H1 (cell line): Measurements from ENCODE around the gene LRPAP1. TPM values are rescaled to one million over a fixed set of nuclear protein-coding genes. Genes with fewer than 3 reads are reported as not detected.
"Not testable (repeated sequence)": the region's sequence is repeated elsewhere in the genome, so short reads cannot be mapped to it uniquely, and the experiment has no call there.

ENCODE experiments used
- CTCF ChIA-PET: fragments of 300-600 bp; sonication (Branson Sonifier 250); formaldehyde crosslinking; loops from one replicate; lab custom pipeline; 2021; ENCODE audit not compliant: partially characterized antibody; lab: Charles Lee
- POLR2A ChIA-PET: fragments of 300-600 bp; sonication (Branson Sonifier 250); formaldehyde crosslinking; loops from one replicate; lab custom pipeline; 2021; ENCODE audit warnings: inconsistent platforms; ENCODE audit not compliant: partially characterized antibody; lab: Charles Lee
- DNase-seq, 2 experiments: peaks; one replicate each; pipeline versions ENCODE4 v3.0.0 to v3.0.0-alpha.2; 2010 to 2022; ENCODE audit warnings: low spot score in 2 of 2, low read depth in 1 of 2, mixed read lengths in 1 of 2
- FAIRE-seq: peaks from 2 replicates; lab custom pipeline; 2011; peaks lifted over from hg19 to GRCh38; lab: Jason Lieb, UNC
- H2AFZ ChIP-seq: 2 replicates; pipeline ENCODE4 v1.8.1; 2012; ENCODE audit warnings: low read length, inconsistent platforms
- H2AK5ac ChIP-seq: 2 replicates; pipeline ENCODE4 v1.6.1; 2013; ENCODE audit warnings: low read depth, low read length
- H2BK120ac ChIP-seq: replicated peaks from 2 replicates; pipeline ENCODE3; 2013; ENCODE audit warnings: low read depth, low read length, inconsistent platforms
- H2BK12ac ChIP-seq: 2 replicates; pipeline ENCODE4 v1.6.1; 2013; ENCODE audit warnings: low read depth, low read length
- H2BK15ac ChIP-seq: 2 replicates; pipeline ENCODE4 v1.6.1; 2013; ENCODE audit warnings: low read length
- H2BK20ac ChIP-seq: 2 replicates; pipeline ENCODE4 v1.6.1; 2013; ENCODE audit warnings: low read length
- H2BK5ac ChIP-seq: 2 replicates; pipeline ENCODE4 v1.6.1; 2013; ENCODE audit warnings: low read depth, low read length
- H3K14ac ChIP-seq: 2 replicates; pipeline ENCODE4 v1.6.1; 2013; ENCODE audit warnings: inconsistent platforms; ENCODE audit not compliant: insufficient read length
- H3K18ac ChIP-seq: 2 replicates; pipeline ENCODE4 v1.6.1; 2013; ENCODE audit warnings: low read length; ENCODE audit errors: extremely low read depth
- H3K23ac ChIP-seq: 2 replicates; pipeline ENCODE4 v1.6.1; 2013; ENCODE audit warnings: inconsistent platforms; ENCODE audit not compliant: insufficient read length
- H3K23me2 ChIP-seq: 2 replicates; pipeline ENCODE4 v1.6.1; 2013; ENCODE audit warnings: low read depth, low read length
- H3K27ac ChIP-seq: 2 replicates; pipeline ENCODE4 v1.6.1; 2011; ENCODE audit warnings: low read depth, low read length, inconsistent platforms
- H3K27me3 ChIP-seq, 4 experiments: replicated peaks in 1 of 4; 1 replicate in 1 of 4; 2 replicates in 3 of 4; pipeline versions ENCODE4 v1.6.1 to v1.8.1; 2011 to 2013; ENCODE audit warnings: low read length in 3 of 4, mild to moderate bottlenecking in 3 of 4, inconsistent platforms in 2 of 4, mixed read lengths in 2 of 4, moderate library complexity in 1 of 4; ENCODE audit not compliant: control insufficient read depth in 3 of 4, insufficient read depth in 3 of 4; ENCODE audit errors: extremely low read depth in 1 of 4
- H3K36me3 ChIP-seq, 4 experiments: 2 replicates each; pipeline versions ENCODE4 v1.6.1 to v1.8.1; 2011 to 2013; ENCODE audit warnings: mild to moderate bottlenecking in 4 of 4, low read length in 3 of 4, moderate library complexity in 2 of 4, control low read depth in 1 of 4, inconsistent platforms in 1 of 4; ENCODE audit not compliant: insufficient read depth in 4 of 4, control insufficient read depth in 2 of 4
- H3K4ac ChIP-seq: replicated peaks from 2 replicates; pipeline ENCODE3; 2013; ENCODE audit warnings: low read length, low read depth, mixed read lengths, inconsistent platforms; ENCODE audit not compliant: insufficient read length
- H3K4me1 ChIP-seq, 4 experiments: replicated peaks in 1 of 4; 1 replicate in 1 of 4; 2 replicates in 3 of 4; pipeline versions ENCODE4 v1.6.1 to v1.8.1; 2011 to 2013; ENCODE audit warnings: low read length in 3 of 4, inconsistent platforms in 2 of 4, mixed read lengths in 1 of 4; ENCODE audit not compliant: insufficient read depth in 4 of 4, control insufficient read depth in 3 of 4
- H3K4me2 ChIP-seq, 2 experiments: 2 replicates each; pipeline versions ENCODE4 v1.6.1 to v1.8.1; 2011 to 2013; ENCODE audit warnings: low read depth in 2 of 2, low read length in 2 of 2, control low read depth in 1 of 2, inconsistent platforms in 1 of 2, mild to moderate bottlenecking in 1 of 2; ENCODE audit not compliant: insufficient read depth in 1 of 2
- H3K4me3 ChIP-seq, 4 experiments: fragments of 200-600, 300-600 bp in 1 of 4; sonication (generic), shearing (Covaris generic), sonication (Bioruptor Twin) in 1 of 4; 2 replicates each; pipeline versions ENCODE4 v1.5.1 to v1.8.1; 2011 to 2016; ENCODE audit warnings: low read length in 4 of 4, low read depth in 3 of 4, control low read depth in 2 of 4, inconsistent platforms in 2 of 4, mild to moderate bottlenecking in 2 of 4, mixed read lengths in 1 of 4, moderate library complexity in 1 of 4; ENCODE audit not compliant: insufficient read depth in 2 of 4; ENCODE audit errors: extremely low read depth in 1 of 4
- H3K56ac ChIP-seq: replicated peaks from 2 replicates; pipeline ENCODE3; 2013; ENCODE audit warnings: low read depth, mild to moderate bottlenecking, mixed read lengths, low read length, inconsistent platforms; ENCODE audit not compliant: insufficient read length
- H3K79me1 ChIP-seq: 2 replicates; pipeline ENCODE4 v1.6.1; 2013; ENCODE audit warnings: low read depth, low read length, control low read depth
- H3K79me2 ChIP-seq, 2 experiments: 2 replicates each; pipeline versions ENCODE4 v1.6.1 to v1.8.1; 2012 to 2013; ENCODE audit warnings: low read length in 2 of 2, mild to moderate bottlenecking in 2 of 2, inconsistent platforms in 1 of 2; ENCODE audit not compliant: insufficient read depth in 2 of 2, control insufficient read depth in 1 of 2
- H3K9ac ChIP-seq, 4 experiments: replicated peaks in 1 of 4; 1 replicate in 1 of 4; 2 replicates in 3 of 4; pipeline versions ENCODE4 v1.6.1 to v1.8.1; 2011 to 2013; ENCODE audit warnings: low read depth in 3 of 4, low read length in 3 of 4, control low read depth in 2 of 4, mild to moderate bottlenecking in 2 of 4, moderate library complexity in 2 of 4, inconsistent platforms in 1 of 4; ENCODE audit errors: extremely low read depth in 1 of 4
- H3K9me3 ChIP-seq, 2 experiments: 2 replicates each; pipeline versions ENCODE4 v1.6.1 to v1.8.1; 2012 to 2013; ENCODE audit warnings: mild to moderate bottlenecking in 2 of 2, moderate library complexity in 2 of 2, control low read depth in 1 of 2, inconsistent platforms in 1 of 2, low read depth in 1 of 2, low read length in 1 of 2, mixed read lengths in 1 of 2; ENCODE audit not compliant: insufficient read depth in 2 of 2
- H4K20me1 ChIP-seq, 2 experiments: replicated peaks in 1 of 2; 2 replicates each; pipeline versions ENCODE3 to v1.8.1; 2011 to 2013; ENCODE audit warnings: inconsistent platforms in 2 of 2, low read length in 2 of 2, mild to moderate bottlenecking in 1 of 2; ENCODE audit not compliant: insufficient read depth in 2 of 2, control insufficient read depth in 1 of 2
- H4K5ac ChIP-seq: 2 replicates; pipeline ENCODE4 v1.6.1; 2013; ENCODE audit warnings: low read length, low read depth, mixed read lengths, inconsistent platforms; ENCODE audit not compliant: insufficient read length
- H4K8ac ChIP-seq: 2 replicates; pipeline ENCODE4 v1.8.0; 2013; ENCODE audit warnings: mild to moderate bottlenecking, moderate library complexity, low read length, inconsistent platforms; ENCODE audit not compliant: insufficient read depth; ENCODE audit errors: extremely low read depth
- H4K91ac ChIP-seq: replicated peaks from 2 replicates; pipeline ENCODE3; 2013; ENCODE audit warnings: low read length, mixed read lengths, inconsistent platforms; ENCODE audit not compliant: insufficient read length
- WGBS, 2 experiments: shearing (Covaris generic) in 1 of 2; methylation state at CpG; one replicate each; pipeline versions ENCODE4 v1.1.6 to v1.1.7; 2013 to 2015; ENCODE audit warnings: low lambda C conversion rate in 2 of 2, mixed read lengths in 2 of 2, inconsistent platforms in 1 of 2, low coverage in 1 of 2, missing lambda C conversion rate in 1 of 2; ENCODE audit not compliant: insufficient replicate concordance in 2 of 2, insufficient coverage in 1 of 2, insufficient read length in 1 of 2; ENCODE audit errors: extremely low coverage in 1 of 2, missing lambda C conversion rate in 1 of 2; 5-methylcytosine and 5-hydroxymethylcytosine counted together
- polyA plus RNA-seq, 7 experiments: library from polyadenylated mRNA; depleted of rRNA in 3 of 7; stranded (reverse) in 5 of 7; unstranded in 2 of 7; fragments of >200 nt in 5 of 7; fragments of 200-250 nt in 2 of 7; gene quantifications; 1 replicate in 5 of 7; 2 replicates in 1 of 7; 4 replicates in 1 of 7; pipeline versions ENCODE4 v1.2.1 to v1.2.3, GENCODE V29; 2011 to 2013; ENCODE audit warnings: missing spikeins in 2 of 7, mixed read lengths in 2 of 7
- total RNA-seq: library from RNA; stranded (reverse); fragmentation: NEBNext Ultra II Directional; extraction: Animal tissue kit (Norgen Biotek cat#: 25700); gene quantifications from 2 replicates; pipeline ENCODE4 v1.2.1, GENCODE V29; 2021

The LRPAP1 gene
- total and polyA plus RNA-seq, 2 of the 8 experiments (the other 6 are each of a cell fraction or from before 2014, with no cell fraction given): 31.1 to 101 TPM

DNA sequence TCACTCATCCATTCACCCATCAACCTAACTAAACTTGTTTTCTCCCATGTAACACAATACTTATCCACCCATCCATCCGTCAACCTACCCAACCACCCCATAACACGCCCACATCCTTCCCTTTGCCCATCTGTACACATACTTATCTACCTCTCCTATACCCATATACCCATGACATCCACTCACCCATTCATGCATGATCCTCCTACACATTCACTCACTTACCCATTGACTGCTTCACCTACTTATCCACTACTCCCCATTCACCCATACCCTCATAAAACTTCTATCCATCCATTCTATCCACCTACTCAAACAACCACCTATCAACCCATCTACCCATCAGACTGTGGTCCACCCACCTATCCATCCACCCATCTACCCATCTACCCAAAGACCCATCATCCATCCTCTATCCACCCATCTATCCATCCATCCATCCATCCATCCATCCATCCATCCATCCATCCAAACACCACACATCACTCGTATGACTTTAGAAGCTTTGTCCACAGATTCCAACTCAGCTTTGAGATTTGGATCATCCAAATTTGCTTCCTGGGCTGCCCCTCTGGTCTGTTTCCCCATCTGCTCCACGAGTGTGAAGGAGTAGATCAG is 46.4 kb upstream of the LRPAP1 start:
- H2AFZ ChIP-seq, H4K20me1 ChIP-seq, DNase-seq, POLR2A ChIA-PET, H3K18ac ChIP-seq, H3K79me1 ChIP-seq, H3K36me3 ChIP-seq, H3K9me3 ChIP-seq, H3K23me2 ChIP-seq, H3K9ac ChIP-seq, H3K4ac ChIP-seq, H3K27ac ChIP-seq, H2BK120ac ChIP-seq, H4K8ac ChIP-seq, H3K56ac ChIP-seq, H2AK5ac ChIP-seq, FAIRE-seq, H3K4me3 ChIP-seq, CTCF ChIA-PET, H2BK20ac ChIP-seq, H4K5ac ChIP-seq, H3K79me2 ChIP-seq, H2BK15ac ChIP-seq, H4K91ac ChIP-seq, H3K14ac ChIP-seq, H3K4me2 ChIP-seq, H2BK5ac ChIP-seq, H3K23ac ChIP-seq, H2BK12ac ChIP-seq, H3K27me3 ChIP-seq, H3K4me1 ChIP-seq: not testable (repeated sequence)
- 80 to 100% methylated on average over 2 to 3 of the region's 4 CpGs for WGBS, 2 experiments

DNA sequence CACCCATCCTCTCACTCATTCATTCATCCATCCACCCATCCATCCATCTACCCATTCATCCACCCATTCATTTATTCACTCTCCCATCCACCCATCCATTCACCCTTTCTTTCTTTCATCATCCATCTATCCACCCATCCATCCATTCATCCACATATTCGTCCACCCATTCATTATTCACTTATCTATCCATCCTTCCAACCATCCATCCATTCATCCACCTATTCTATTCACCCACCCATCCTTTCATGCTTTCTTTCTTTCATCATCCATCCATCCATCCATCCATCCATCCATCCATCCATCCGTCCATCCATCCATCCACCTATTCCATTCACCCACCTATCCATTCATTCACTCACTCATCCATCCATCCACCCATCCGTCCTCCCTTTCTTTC is 45.8 kb upstream of the LRPAP1 start:
- H3K27me3 ChIP-seq, DNase-seq, H2BK120ac ChIP-seq, H4K5ac ChIP-seq, H3K4ac ChIP-seq, H3K23me2 ChIP-seq, H3K14ac ChIP-seq, H3K9ac ChIP-seq, H2BK12ac ChIP-seq, H3K4me1 ChIP-seq, H2BK5ac ChIP-seq, H4K20me1 ChIP-seq, H2AK5ac ChIP-seq, H3K9me3 ChIP-seq, H3K4me2 ChIP-seq, H2AFZ ChIP-seq, H3K27ac ChIP-seq, H3K56ac ChIP-seq, H2BK15ac ChIP-seq, H3K79me1 ChIP-seq, H4K8ac ChIP-seq, FAIRE-seq, POLR2A ChIA-PET, H3K36me3 ChIP-seq, H2BK20ac ChIP-seq, H3K23ac ChIP-seq, H3K79me2 ChIP-seq, H3K4me3 ChIP-seq, CTCF ChIA-PET, H4K91ac ChIP-seq, H3K18ac ChIP-seq: not testable (repeated sequence)
- WGBS, 2 experiments: 79 to 100% methylated on average over 1 to 3 of the region's 3 CpGs
